GM21786 (cell line): ENCODE measurements around the gene PRPSAP1.
"Not testable (repeated sequence)": the region's sequence is repeated elsewhere in the genome, so short reads cannot be mapped to it uniquely, and the experiment has no call there.

ENCODE experiments used
- ATAC-seq: cut with Tn5 transposase; IDR thresholded peaks from one replicate; pipeline ENCODE4 v1.9.1; 2021; ENCODE audit not compliant: unreplicated experiment

PRPSAP1 gene

DNA sequence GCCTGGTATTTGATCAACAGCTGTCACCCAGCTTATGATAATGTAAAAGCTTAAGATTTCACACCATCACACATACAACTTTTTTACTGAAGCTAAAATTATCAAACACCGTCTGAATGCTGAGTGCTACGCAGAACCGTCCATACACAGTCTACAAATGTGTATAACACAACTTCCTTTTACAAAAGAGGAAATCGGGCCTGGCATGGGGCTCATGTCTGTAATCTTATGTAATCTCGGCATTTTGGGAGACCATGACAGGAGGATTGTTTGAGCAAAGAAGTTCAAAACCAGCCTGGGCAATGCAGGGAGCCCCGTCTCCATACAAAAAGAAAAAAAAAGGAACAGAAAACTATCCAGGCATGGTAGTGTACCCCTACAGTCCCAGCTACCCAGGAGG, 26.0 kb downstream of the PRPSAP1 start:
- ATAC-seq = no peak

- no peak for ATAC-seq
These were observed 27.4 kb downstream of the PRPSAP1 start for GRCh38 chr17:76326306-76326705.

DNA sequence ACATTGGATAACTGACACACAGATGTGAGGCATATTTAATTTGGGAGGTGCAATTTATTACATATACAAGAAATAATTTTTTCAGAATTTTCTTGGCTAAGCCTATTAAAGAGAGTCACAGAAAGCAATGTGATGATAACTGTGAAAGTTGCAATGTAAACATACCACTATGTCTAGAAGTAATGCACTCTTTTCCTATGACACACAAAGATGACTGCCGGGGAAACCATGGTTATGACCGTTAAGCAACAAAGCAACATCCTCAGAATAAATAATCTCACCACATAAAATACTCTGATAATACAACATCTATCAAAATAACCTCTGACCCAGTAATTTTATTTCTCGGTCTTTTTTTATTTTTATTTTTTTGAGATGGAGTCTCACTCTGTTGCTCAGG, 35.1 kb downstream of the PRPSAP1 start:
- ATAC-seq = no peak

- ATAC-seq = no peak
These were observed 36.2 kb downstream of the PRPSAP1 start for GRCh38 chr17:76317535-76317934.

DNA sequence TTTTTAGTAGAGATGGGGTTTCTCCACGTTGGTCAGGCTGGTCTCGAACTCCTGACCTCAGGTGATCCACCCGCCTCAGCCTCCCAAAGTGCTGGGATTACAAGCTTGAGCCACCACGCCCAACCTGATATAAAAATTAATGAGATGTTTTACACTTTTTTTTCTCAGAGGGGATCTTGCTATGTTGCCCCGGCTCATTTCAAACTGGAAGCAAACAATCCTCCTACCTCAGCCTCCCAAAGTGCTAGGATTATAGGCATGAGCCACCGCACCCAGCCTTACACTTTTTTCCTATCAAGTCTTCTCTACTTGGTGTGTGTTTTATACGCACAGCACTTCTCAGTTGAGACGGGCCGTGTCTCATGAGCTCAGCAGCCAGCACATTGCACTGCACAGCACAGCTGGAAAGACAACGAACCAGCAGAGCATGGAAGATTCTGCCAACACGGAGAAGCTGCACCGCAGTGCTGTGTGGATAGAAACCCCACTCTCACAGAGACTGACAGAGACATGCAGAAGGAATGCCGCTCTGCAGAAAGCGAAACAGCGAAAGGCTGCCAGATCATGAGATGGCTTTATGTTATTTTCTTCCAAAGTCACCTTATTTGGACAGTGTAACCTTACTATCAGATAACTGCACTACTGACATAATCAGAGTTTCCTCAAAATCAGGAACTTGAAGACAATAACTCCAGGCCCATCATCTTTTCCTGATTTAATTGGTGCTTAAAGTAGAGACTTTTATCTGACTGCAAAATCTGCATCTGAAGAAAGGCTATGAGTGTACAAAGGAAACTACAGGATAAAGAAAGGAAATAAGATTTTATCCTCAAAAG, 39.1 kb downstream of the PRPSAP1 start:
- no peak for ATAC-seq

GRCh38 chr17:76312735-76313134, 41.0 kb downstream of the PRPSAP1 start:
- ATAC-seq = no peak

DNA sequence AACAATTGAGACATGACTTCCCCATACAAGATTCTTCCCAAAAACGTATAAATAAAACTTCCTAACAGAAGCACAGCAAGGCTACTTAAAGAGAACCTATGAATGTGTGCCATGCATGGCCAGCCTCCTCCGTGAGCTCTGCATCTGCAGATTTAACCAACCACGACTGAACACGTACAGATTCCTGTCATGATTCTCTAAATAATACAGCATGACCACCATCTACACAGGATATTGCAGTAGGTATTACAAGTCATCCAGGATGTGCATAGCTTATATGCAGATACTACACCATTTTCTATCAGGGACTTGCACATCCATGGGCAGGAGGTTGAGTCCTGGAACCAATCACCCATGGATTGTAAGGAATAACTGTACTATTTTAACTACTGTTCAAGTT, 44.3 kb downstream of the PRPSAP1 start:
- ATAC-seq = no peak

DNA sequence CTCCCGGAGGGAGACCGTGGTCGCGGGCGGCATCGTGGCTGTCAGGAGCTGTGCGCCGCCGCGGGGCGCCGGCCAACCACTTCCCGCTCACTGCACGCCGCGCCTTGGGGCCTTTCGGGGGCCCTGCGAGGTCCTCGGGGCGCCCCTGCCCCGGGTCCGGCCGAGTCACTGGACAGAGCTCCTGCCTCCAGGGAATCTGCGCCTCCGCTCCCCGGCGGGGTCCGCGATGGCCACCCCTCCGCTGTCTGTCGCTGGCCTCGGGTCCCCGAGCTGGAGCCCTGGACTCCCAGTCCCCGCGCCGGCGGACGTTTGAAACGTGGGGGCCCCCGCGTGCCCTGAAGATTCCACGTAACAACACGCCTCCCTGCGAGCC, 45.8 kb downstream of the PRPSAP1 start, which contains the start of gene QRICH2:
Gene QRICH2, minus strand, starts transcription at position 311 of the 373 bp plus-strand sequence. Its CDS starts 278 bp downstream, at position 33.
- no peak for ATAC-seq

GRCh38 chr17:76307299-76307965, 46.3 kb downstream of the PRPSAP1 start:
- no peak for ATAC-seq

DNA sequence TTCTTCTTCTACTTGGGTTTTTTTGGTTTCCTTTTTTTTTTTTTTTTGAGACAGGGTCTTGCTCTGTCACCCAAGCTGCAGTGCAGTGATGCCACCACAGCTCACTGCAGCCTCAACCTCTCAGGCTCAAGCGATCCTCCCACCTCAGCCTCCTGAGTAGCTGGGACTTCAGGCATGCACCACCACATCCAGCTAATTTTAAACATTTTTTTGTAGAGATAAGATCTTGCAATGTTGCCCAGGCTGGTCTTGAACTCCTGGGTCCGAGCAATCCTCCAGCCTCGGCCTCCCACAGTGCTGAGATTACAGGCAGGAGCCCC, 48.6 kb downstream of the PRPSAP1 start:
- ATAC-seq = not testable (repeated sequence)

DNA sequence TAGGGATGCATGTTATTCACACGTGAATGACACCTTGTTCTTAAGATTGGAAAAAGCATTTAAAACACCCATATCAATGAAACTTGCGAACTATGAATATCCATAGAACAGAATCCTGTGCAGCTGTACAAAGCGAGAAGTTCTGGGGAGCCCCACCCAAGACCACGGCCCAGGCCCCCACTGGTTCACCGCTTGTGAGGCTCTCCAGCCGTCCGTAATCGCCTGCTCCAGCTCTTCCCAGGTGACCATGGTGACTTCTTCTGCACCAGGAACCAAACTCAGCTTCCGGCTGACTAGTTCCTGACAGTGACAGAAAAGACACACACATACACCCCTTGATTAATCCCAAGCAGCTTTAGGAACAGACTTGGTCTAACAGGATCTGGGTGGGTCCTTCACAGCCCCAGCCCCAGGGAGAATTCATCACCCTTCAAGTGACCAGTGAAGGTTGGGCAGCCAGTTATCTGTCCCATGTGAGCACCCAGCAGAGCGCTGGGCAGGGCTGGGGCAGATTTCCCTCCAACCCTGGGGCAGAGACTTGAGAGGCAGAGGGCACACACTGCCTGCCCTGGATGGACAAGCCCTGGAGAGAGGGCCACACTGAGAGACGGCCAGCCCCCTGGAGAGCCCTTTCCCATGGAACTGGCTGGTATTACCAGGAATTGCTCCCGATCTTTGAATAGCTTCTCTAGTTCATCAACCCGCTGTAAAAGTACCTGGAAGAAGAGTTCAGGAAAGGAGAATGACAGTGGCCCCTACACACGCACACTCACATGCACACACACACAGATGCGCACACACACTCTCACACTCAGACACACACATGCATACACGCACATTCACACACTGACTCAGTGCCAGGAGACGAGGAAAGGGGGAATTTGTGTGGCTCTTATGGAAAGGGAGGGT, 49.2 kb downstream of the PRPSAP1 start:
- ATAC-seq = no peak

GRCh38 chr17:76297436-76297835, 56.3 kb downstream of the PRPSAP1 start:
- ATAC-seq = no peak

DNA sequence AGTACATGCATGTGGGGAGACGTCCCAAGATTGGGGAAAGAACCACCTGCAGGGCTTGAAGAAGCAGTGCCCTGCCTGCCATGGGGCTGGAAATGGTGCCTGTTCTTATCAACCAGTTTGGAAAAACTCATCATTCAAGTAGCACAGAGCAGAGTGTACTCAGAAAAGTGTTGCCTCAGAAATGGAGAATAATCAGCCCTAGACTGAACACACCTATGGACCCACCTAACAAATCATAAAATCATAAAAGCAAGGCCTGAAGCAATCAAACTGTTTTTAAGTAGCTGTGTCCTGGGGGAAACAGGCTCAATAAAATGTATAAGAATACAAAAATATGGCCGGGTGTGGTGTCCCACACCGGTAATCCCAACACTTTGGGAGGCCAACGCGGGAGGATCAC, 56.8 kb downstream of the PRPSAP1 start:
- ATAC-seq = no peak

DNA sequence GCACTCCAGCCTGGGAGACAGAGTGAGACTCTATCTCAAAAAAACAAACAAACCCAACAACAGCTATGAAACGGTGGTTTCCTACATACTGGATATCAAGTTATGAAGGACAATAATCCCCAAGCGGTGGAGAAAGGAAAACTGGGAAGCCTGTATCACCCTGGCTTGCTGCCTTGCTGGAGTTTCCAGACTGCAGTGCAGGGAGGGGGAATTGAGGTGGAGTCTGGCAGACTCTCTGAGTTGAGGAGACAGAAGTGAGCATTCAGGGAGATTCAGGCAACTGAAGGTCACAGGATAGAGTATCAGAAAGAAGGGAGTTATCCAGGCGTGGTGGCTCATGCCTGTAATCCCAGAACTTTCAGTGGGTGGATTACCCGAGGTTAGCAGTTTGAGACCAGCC, 57.5 kb downstream of the PRPSAP1 start:
- ATAC-seq = no peak

DNA sequence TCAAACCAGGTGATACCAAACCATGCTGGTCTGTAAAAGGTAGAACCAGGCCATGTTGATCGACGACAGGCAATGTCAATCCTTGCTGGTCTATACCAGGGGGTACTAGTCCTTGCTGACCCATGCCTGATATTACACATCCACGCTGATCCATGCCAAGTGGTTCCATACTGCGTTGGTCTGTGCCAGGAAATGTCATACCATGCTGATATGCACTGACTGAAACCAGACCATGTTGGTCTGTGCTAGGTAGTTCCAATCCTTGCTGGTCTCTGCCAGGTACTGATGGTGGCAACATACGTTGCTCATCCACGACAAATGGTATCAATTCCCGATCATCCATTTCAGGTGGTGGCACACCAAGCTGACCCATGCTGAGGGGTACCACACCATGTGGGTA, 60.6 kb downstream of the PRPSAP1 start:
- no peak for ATAC-seq

DNA sequence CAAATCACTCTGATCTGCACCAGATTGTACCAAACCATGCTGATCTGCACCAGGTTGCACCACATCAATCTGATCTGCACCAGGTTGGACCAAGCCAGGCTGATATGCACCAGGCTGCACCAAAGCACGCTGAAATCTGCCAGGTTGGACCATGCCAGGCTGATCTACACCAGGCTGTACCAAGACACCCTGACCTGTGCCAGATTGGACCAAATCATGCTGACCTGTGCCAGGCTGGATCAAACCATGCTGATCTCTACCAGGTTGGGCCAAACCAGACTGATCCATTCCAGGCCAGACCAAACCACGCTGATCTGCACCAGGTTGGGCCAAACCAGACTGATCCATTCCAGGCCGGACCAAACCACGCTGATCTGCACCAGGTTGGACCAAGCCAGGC, 61.1 kb downstream of the PRPSAP1 start:
- no peak for ATAC-seq

DNA sequence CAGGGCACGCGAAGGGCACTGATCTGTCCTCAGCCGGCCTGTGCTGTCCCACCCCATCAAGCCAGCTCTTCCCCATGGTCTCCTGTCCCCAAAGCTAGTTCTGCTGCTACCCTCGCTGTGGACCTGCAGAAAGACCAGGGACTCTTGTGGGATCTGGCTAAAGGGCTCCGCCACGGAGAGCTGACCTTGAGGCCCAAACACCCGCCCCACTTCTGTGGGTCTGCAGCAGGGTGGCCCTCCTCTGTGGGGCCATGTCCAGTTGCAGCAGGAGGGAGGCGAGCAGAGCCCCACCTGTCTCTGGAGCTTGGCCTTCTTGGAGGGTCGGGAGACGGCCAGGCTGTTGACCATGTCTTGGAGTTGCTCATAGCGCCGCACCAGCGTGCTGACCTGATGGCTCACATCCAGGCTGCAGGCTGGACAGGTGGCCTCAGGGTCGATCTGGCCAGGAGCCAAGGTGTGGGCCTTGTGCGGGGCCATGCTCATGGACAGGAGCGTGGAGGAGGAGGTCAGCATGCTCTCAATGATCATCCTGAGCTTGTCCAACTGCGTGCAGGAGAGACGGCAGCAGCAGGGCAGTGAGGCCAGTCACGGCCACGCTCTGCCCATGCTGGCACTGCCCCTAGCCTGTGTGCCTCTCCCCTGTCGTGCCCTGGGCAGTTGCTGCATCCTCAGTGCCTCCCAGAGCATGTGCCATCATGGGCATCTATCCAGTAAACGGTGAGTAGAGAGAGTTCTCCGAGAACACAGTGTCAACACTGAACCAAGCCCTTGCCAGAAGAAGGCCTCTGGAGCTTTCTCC, 71.9 kb downstream of the PRPSAP1 start:
- ATAC-seq = no peak

GRCh38 chr17:76280650-76281049, 73.1 kb downstream of the PRPSAP1 start:
- ATAC-seq = no peak

DNA sequence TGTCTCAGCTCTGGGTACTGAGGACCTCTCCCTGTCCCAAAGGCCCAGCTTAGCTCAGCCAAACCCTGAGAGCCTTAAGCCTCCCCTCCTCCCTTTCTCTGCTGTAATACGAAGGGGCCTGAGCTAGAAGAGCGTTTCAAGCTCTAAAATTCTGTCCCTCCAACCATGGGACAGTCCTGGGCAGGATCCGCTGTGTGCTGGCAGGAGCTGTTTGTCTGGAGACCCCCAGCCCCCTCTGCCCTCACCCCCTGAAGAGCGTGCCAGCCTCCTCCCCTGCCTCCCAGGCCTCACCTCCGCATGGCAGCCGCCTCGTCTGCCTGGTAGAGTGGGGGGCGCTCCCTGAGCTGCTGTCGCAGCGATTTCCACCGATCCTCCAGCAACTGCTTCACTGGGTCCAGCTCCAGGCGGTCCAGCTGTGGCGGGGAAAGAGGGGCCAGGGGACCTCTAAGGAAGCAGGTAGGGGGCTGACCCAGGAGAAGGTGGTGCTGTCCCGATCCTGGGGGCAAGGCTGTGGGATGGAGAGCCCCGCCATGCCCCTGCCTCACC, 73.9 kb downstream of the PRPSAP1 start:
- ATAC-seq = no peak

GRCh38 chr17:76278952-76279741, 74.6 kb downstream of the PRPSAP1 start:
- no peak for ATAC-seq
